Spleen (tissue), 7 donors: ENCODE results near the gene SHC1.

Experiments used
- POLR2AphosphoS5 ChIP-seq, 3 donors: sonication (generic); formaldehyde crosslinking; IDR thresholded peaks; one replicate each; pipeline ENCODE4 v1.5.1; 2017; ENCODE audit warnings: antibody characterized with exemption in 3 of 3
- TF ChIP-seq, protein P1 (sequence below), 11 experiments: fragments of 200-600 bp in 7 of 11; fragments of 450-650 bp in 4 of 11; sonication (generic) in 4 of 11; IDR thresholded peaks in 8 of 11; conservative IDR thresholded peaks in 3 of 11; 1 replicate in 7 of 11; 2 replicates in 4 of 11; pipeline versions ENCODE4 v1.4.0 to v1.8.0; 2016 to 2021; ENCODE audit warnings: antibody characterized with exemption in 11 of 11, inconsistent platforms in 4 of 11, mild to moderate bottlenecking in 1 of 11
- donor health status: DM: no; HTN: no; CAD: no; lungs with moderate emphysema.
- donor health status: DM: no; HTN: no; CAD: no.
- donor health status: DM: no; HTN: no; CAD: no.

DNA sequence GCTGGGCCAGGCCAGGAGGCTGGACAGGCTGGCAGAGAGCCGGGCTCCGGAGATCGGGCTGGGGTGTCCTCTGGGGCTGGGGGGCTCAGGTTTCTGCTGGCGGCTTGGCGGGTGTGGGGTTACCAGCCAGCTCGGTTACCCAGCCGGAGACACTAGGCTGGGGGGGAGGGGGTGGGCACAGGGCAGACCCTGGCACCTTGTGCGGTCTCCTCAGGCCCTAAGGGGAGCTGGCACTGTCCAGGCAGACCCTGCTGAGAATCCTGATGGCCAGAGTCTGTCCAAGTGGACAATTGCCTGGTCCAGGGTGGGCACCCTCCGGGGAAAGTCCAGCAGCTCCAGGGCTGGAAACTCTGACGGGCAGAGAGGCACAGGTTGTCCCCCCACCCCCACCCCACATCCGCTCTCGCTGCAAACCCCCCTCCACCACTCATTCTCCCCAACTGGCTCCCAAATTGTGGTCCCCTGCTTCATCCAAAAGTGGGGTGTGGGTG lies 38.7 kb upstream of the SHC1 start:
- TF ChIP-seq, protein P1, sequence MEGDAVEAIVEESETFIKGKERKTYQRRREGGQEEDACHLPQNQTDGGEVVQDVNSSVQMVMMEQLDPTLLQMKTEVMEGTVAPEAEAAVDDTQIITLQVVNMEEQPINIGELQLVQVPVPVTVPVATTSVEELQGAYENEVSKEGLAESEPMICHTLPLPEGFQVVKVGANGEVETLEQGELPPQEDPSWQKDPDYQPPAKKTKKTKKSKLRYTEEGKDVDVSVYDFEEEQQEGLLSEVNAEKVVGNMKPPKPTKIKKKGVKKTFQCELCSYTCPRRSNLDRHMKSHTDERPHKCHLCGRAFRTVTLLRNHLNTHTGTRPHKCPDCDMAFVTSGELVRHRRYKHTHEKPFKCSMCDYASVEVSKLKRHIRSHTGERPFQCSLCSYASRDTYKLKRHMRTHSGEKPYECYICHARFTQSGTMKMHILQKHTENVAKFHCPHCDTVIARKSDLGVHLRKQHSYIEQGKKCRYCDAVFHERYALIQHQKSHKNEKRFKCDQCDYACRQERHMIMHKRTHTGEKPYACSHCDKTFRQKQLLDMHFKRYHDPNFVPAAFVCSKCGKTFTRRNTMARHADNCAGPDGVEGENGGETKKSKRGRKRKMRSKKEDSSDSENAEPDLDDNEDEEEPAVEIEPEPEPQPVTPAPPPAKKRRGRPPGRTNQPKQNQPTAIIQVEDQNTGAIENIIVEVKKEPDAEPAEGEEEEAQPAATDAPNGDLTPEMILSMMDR (IDR thresholded peaks at IDR 0.05 in 8 of 11, conservative IDR thresholded peaks at IDR 0.05 in 3 of 11), result no peak
- no peak for TF ChIP-seq POLR2AphosphoS5 (IDR thresholded peaks at IDR 0.05)
